Measurements from ENCODE around the gene GPR22.

DNA sequence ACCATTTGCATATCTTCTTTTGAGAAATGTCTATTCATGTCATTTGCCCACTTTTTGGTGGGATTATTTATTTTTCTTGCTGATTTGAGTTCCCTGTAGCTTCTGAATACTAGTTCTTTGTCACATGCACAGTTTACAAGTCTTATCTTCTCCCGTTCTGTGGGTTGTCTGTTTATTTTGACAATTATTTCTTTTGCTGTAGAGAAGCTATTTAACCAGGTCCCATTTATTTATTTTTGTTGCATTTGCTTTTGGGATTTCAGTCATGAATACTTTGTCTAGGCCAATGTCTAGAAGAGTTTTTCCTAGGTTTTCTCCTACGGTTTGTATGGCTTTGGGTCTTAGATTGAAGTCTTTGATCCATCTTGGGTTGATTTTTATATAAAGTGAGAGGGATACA, 32.9 kb downstream of the GPR22 start:
- TF ChIP-seq POLR2A (IDR thresholded peaks at IDR 0.05) = no peak
- TF ChIP-seq, protein P1, sequence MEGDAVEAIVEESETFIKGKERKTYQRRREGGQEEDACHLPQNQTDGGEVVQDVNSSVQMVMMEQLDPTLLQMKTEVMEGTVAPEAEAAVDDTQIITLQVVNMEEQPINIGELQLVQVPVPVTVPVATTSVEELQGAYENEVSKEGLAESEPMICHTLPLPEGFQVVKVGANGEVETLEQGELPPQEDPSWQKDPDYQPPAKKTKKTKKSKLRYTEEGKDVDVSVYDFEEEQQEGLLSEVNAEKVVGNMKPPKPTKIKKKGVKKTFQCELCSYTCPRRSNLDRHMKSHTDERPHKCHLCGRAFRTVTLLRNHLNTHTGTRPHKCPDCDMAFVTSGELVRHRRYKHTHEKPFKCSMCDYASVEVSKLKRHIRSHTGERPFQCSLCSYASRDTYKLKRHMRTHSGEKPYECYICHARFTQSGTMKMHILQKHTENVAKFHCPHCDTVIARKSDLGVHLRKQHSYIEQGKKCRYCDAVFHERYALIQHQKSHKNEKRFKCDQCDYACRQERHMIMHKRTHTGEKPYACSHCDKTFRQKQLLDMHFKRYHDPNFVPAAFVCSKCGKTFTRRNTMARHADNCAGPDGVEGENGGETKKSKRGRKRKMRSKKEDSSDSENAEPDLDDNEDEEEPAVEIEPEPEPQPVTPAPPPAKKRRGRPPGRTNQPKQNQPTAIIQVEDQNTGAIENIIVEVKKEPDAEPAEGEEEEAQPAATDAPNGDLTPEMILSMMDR (IDR thresholded peaks at IDR 0.05) = no peak
